Medulla oblongata (tissue), 1 donor: ENCODE measurements around the gene H19.

Experiments
- DNase-seq: peaks from one replicate; pipeline ENCODE4 v3.0.0-alpha.2; 2015; ENCODE audit errors: extremely low spot score

Gene H19

DNA sequence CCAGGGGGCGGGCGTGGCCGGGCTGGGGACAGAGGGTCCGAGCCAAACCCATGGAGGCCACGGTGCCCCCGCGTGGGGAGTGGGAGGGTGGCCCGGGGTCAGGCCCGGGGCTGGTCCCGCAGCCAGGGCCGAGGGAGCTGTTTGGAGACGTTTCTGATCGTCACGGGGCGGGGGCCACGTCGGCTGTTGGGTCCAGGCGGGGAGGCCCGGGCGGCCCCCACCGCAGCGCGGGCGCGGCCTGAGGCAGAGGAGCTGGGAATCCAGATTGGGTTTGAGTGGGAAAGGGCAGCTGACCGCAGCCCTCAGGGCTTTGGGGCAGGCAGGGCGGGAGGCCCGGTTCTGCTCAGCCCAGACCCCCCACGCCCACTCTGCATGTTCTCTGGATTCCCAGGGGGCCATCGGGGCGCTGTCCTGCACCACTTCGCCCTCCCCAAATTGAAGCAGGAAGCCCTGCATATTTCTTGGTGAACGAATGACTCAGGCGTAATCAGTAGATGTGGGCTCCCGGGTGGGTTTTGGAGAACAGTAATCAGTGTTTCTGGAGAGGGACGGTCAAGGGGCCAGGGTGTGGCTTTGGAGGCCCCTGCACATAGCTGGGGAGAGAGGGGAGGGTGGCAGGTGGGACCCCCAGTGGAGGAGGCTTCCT is 49.9 kb downstream of the H19 start:
- DNase-seq: no peak

DNA sequence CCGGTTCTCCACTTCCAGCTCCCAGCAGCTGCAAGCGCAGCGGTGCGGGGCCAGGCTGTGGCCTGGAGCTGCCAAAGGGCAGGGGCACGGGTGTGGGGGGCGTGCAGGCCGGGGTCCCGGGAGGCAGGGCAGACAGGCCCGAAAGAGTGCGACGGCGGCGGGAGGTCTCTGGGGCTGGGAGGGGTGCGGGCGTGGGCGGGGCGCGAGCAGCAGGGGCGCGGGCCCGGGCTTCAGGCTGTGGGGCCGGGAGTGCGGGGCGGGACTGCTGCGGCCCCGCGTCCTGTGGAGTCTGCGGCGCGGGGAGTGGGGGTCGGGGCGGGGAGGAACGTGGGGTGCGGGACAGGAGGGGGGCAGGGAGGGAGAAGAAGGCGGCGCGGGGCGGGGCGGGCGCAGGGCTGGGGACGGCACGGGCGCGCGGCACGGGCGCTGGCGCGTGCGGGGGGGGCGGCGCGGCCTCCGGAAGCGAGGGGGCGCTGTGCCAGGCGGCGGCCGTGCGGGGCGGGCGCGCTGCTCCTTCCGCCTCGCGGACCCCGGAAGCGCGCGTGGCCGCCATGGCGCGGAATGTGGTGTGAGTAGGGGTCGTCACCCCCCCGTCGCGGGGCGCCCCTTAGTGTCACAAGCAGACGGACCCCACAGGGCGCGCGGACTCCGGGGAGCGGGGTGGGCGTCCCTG is 50.7 kb downstream of the H19 start, which contains the start of gene MRPL23:
MRPL23 (plus strand) TSS at position 521 of the 673 bp plus-strand sequence; CDS start at position 552, 31 bp downstream.
- no peak for DNase-seq
